Stimulated activated CD8-positive, alpha-beta memory T cell treated with anti-CD3 and anti-CD28 coated beads, Interleukin-7, amount 100 ng/mL, for 24 hours (primary cell): ENCODE data around the gene PPP2R5C.
"Not testable (repeated sequence)": the region's sequence is repeated elsewhere in the genome, so short reads cannot be mapped to it uniquely, and the experiment has no call there.

Source experiments
- DNase-seq: peaks from one replicate; pipeline ENCODE4 v3.0.0-alpha.2; 2020; ENCODE audit warnings: low read depth

PPP2R5C gene

DNA sequence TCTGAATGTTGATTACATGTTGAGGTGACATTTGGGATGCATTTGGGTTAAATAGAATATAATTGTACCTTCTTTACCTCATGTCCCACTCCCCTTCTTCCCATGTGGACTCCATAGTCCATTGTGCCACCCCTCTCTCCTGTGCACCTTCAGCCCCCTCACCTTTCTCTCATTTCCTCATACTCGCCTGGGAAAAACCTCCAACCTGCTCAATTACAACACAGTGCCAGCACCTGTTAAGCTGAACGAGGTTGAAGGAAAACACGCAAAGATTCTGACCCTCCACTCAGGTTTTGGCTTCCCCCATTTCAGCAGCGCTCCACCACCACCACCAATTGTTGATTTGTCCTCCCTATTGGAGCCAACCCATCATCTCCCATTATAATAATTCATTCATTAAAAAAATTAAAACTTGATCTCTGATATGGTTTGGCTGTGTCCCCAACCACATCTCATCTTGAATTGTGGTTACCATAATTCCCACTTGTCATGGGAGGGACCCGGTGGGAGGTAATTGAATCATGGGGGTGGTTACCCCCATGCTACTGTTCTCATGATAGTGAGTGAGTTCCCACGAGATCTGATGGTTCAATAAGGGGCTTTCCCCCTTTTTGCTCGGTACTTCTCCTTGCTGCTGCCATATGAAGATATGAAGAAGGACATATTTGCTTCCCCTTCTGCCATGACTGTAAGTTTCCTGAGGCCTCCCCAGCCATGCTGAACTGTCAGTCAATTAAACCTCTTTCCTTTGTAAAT, 33.7 kb upstream of the PPP2R5C start:
- no peak for DNase-seq

DNA sequence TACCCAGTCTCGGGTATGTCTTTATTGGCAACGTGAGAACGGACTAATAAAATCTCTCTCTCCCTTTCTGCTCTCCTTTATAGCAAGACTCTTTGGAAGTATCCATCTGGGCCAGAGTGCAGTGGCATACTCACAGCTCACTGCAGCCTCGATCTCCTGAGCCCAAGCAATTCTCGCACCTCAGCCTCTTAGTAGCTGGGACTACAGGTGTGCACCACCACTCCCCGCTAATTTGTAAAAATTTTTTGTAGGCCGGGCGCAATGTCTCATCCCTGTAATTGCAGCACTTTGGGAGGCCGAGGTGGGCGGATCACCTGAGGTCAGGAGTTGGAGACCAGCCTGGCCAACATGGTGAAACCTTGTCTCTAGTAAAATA, 33.2 kb upstream of the PPP2R5C start:
- no peak for DNase-seq

DNA sequence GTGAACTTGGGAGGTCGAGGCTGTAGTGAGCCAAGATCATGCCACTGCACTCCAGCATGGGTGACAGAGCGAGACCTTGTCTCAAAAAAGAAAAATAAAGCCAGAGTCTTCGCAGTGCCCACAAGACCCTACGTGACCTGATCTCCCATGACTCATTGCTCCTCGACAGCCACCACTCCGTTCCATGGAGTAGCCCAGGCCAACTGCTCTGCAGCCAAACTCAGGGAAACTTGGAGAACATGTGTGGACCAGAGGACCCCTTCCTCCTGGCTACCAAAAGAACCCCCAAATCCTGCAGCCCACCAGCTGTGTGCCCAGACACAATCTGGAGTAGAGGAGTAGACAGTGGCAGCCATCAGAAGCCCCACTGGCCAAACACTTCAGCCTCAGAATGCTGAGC, 32.1 kb upstream of the PPP2R5C start:
- no peak for DNase-seq

DNA sequence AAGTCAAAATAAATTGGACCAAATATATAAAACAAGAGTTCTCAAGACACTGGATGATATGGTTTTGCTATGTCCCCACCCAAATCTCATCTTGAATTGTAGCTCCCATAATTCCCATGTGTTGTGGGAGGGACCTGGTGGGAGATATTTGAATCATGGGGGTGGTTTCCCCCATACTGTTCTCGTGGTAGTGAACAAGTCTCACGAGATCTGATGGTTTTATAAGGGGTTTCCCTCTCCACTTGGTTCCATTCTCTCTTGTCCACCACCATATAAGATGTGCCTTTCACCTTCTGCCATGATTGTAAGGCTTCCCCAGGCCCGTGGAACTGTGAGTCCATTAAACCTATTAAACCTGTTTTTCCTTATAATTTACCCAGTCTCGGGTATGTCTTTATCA, 31.4 kb upstream of the PPP2R5C start:
- DNase-seq: not testable (repeated sequence)

DNA sequence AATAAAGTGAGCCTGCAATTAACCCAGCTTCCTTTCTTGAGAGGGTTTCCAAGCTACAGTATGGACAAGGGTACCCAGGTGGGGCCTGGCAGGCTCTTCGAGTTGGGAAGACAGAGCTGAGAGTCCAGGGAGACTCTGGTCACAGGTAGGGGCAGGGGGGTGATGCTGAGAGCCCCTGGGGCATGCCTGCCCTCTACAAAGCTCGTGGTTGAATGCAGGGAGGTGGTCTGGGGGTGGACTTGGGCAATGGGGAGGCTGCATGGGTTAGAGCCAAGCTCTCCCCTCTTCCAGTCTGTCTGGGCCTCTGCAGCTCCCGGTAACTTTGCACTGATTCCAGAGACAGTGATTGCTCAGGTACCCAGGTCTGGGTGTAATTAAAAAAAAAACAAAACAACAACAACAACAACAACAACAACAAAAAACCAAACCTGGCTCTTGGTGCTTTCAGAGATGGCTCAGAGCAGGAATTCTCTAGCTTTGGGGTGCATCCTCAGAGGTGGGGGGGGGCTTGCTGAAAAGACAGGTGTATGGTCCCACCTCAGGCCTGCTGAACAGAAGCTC, 30.8 kb upstream of the PPP2R5C start:
- no peak for DNase-seq

DNA sequence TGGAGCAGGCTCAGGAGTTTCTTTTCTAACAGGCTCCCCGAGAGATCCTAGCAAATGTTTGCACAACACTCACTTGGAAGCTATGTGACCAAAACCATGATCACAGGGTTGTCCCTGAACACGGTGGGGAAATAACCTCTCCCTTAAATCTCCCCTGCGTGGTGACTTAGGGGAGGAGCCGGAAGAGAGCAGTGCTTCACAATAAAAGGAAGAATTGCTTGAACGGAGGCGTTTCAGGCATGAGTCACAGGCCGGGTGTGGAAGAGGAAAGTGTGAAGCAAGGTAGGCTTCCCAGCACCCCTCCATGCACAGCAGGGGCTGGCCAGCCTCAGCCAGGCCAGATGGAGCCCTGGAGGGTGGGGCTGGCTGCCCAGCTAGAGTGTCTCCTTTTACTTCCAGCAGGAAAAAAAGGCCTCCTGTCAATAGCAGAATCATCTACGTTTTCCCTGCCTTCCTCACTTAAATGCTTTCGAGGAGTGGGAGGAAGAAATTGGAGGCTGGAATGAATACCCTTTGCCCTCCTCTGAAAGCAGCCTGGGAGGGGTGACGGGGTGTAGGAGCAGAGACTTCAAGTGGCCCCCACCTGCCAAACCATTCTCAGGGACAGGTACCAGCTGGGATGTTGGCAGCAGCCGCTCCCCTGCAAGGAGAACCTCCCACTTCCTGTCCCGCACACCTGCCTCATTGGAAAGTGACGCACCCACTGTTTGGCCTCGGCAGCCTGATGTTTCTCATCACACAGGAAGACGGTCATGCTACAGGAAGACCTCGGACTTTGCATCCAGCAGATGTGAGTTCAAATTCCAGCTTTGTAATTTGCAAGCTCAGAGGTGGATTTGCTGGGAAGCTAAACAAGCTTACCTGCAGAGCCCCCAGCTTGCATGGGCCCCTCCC, 30.1 kb upstream of the PPP2R5C start:
- DNase-seq: peak; percentile 52

DNA sequence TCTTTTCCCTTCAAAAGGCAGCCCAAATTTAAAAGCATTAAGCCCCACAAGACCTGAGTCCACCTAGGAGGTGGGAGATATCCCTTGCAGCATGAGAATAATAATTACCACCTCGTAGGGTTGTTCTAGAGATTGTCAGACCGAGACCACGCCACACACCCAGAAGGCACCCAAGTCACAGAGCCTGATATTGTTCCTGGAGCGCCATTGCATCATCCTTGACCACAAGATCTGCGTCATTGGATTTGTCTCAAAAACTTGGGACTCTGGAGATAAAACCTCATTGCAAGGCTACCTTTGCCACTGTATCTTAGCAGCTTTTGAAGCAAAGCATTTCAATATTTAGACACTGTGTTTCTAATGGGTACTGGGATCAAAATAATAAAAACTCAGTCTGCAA, 29.4 kb upstream of the PPP2R5C start:
- no peak for DNase-seq

DNA sequence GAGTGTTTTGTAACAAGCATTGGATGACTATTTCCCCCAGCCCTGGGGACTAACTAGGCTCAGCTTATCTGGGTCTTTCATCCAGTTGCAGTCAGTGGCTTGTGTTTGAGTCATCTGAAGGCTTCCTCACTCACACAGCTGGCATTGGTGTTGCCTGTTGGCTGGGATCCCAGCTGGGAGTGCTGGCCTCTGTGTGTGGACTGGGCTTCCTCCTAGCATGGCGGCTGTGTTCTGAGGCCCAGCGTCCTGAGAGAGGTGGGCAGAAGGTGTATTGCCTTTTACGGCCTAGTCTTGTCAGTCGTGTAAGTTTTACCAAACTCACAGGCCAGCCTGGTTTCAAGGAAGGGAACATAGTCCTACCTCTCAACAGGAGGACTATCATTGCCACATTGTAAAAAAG, 28.3 kb upstream of the PPP2R5C start:
- DNase-seq: no peak

DNA sequence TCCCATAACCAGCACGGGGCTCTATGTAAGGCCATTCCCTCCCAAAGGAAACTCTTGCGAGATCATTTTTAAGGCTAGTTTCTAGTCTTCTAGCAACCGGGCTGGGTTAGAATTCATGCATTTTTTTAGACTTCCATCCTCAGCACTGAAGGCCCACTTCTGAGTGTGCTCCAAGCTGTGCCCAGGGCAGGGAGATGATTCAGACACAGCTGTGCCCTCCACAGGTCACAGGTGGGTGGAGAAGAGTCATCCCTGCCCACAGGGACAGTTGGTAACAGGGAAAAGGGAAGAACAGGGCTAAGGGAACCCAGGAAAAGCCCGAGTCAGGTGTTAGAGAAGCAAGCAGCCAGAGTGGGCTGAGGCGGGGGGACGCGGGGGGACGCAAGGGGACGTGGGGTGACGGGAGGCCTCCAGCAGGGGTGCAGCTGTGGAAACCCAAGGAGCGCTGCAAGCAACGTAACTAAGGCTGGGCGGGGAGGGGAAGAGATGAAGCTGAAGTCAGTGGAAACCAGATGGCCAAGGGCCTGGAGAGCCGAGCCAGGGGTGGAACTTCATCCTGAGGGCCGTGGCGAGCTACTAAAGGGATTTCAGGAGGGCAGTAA, 27.2 kb upstream of the PPP2R5C start:
- DNase-seq: no peak

DNA sequence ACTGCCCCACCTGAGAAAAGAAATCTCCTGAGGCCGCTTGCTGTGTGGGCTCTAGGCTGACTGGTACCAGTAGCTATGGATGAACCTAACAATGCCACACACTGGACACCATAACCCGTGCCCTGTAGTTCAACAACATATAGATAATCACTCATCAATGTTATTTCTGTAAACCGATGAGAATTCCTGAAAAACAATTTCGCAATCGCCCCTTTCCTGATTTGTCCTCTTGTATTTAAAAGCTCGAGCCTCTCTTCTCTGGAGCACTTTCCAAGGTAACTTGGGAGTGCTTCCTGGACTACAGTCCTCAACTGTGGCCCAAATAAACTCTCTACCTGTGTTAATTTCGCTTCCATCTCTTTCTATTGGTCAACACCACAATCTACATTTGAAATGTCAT, 26.1 kb upstream of the PPP2R5C start:
- no peak for DNase-seq

DNA sequence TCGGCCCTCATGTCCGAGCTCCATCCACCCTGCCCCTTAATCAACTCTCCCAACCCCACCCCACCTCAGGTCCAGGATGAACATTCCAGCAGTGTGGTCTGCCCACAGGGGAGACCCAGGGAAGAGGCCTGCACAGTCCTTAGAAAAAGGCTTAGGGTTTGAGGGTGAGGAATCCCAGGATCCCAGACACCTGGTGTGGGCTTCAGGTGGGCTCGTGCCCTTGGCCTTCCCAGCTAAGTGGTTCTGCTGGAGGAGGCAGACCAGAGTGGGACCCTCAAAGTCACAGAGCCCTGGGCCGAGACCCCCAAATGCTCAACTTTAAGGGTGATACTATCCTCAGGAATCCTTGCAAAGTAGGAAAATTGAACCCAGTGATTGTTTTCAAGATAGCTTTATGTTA, 25.4 kb upstream of the PPP2R5C start:
- DNase-seq: no peak

DNA sequence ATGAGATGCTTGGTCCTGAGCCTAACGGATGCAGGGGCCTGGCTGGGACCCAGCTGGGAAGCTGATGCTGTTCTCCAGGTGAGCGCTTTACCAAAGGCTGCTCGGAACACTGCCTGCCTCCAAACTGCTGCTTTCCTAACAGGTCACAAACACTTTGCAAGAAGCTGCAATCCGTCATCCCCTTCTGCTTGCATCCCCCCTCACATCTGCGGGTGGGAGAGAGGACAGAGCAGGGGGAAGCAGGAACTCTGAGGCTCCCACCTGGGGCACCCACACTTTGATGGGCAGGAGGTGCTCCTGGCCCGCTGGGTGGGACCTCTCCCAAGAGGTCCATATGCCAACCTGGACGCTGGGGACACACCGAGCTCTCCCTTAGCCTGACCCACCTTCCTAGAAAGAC, 24.9 kb upstream of the PPP2R5C start:
- no peak for DNase-seq

DNA sequence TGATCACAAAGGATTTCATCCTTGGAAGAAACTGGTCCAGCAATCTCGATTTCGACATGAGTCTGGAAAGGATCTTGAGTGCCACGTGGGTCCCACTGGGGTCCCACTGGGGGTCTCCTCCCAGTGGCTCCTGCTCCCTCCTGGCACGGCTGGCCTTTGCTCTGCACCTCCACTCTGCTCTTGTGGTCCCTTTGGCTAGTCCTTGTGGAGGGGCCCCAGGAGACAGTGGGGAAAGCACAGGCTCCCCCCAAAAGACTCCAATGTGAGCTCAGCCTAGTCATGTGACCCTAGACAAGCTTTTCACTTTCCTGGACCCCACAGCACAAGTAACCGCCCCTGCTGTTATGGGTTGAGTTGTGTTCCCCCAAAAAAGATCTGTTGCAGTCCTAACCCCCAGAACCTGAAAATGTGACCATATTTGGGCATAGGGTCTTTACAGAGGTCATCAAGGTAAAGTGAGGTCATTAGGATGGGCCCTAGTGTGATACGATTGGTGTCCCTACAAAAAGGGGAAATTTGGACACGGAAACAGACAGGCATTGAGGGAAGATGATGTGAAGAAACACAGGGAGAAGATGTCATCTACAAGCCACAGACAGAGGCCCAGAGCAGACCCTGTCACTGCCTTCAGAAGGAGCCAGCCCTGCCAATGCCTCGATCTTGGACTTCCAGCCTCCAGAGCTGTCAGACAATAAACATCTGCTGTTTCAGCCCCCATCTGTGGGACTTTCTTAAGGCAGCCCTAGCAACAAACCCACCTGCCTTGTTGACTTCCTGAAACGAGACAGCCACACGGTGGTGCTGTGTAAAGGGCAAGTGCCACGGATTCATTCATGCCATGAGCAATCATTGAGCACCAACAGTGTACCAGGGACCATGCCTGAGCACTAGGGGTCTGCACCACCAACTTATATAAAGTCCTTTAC, 23.8 kb upstream of the PPP2R5C start:
- no peak for DNase-seq

DNA sequence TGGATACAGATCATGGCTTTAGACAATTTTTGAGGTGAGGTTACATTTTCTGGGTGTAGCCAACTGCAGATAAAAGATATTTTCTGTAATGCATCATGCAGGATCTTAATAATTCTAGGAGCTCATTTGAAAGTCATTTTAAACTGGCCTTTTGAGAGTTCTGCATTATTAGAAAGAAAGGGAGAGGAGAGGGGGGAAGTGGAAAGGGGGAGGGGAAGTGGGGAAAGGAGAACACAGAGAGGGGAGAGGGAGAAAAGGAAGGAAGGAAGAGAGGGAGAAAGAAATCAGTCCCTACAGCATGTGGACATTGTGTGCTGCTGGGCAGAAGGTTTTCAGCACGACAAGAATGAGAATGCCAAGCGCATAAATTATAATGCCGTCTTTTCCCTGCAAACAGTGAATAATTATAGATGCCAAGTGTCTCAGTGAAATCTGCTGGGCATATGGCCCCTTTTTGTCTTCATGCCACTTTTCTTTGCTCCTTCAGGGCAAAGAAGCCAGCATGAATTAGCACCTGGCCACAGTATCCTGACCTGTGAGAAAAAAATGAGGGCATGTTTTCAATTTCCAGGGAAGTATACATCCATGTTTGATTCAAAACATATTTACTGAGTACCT, 22.7 kb upstream of the PPP2R5C start:
- no peak for DNase-seq

DNA sequence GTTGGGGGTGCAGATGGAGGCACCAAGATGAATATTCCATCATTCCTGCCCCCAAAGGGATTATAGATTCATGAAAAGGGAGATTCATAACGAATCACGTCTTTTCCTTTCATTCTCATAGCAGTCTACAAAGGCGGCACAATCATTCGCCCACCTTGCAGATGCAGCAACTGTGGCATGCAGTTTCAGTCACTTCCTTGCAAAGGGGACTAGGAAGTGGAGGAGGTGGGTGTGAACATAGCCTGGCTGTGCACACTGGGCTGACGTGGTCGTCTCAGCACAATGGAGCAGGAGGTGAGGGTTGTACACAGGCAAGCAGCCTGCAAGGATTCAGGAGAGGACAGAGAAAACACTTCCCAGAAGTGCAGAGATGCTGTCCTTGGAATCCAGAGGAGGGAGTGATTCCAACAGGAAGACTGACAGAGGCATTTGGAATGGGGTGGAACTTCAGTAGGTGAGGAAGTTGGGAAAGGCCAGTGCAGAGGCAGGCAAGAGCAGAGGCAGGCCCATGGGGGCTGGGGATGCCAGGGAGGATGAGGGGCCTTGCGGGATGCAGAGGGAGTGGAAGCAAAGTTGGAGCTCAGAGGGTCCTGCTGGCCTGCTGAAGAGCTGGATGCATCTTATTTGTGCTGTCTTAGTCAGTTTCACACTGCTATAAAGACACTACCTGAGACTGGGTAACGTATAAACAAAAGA, 21.9 kb upstream of the PPP2R5C start:
- no peak for DNase-seq

DNA sequence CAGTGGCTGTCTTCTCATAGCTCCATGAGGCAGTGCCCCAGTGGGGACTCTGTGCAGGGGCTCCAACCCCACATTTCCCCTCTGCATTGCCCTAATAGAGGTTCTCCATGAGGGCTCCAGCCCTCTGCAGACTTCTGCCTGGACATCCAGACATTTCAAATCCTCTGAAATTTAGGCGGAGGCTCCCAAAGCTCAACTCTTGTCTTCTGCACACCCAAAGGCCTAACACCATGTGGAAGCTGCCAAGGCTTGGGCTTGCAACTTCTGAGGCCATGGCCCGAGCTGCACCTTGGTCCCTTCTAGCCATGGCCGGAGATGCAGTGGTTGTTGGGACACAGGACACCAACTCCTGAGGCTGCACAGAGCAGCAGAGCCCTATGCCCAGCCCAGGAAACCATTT, 20.5 kb upstream of the PPP2R5C start:
- DNase-seq: no peak

DNA sequence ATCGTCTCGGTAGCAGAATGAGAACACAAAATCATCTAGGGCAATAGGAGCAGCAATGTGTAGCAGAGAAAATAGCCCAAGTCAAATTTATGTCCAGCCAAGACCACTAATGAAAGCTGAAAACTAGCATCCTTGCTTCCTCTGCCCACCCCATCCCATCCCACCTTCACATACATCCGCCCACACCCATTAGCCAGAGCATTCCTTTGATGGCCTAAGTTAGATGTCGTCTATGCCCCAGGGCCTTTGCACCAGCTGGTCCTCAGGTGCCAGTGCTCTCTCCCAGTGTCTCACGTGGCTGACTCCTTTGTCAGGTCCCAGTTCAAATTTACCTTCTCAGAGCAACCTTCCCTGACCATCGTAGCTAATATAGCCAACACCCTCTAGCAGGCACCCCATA, 17.8 kb upstream of the PPP2R5C start:
- no peak for DNase-seq

DNA sequence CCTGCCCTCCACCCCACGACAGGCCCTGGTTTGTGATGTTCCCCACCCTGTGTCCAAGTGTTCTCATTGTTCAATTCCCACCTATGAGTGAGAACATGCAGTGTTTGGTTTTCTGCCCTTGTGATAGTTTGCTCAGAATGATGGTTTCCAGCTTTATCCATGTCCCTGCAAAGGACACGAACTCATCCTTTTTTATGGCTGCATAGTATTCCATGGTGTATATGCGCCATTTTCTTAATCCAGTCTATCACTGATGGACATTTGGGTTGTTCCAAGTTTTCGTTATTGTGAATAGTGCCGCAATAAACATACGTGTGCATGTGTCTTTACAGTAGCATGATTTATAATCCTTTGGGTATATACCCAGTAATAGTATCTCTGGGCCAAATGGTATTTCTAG, 17.1 kb upstream of the PPP2R5C start:
- DNase-seq: not testable (repeated sequence)

DNA sequence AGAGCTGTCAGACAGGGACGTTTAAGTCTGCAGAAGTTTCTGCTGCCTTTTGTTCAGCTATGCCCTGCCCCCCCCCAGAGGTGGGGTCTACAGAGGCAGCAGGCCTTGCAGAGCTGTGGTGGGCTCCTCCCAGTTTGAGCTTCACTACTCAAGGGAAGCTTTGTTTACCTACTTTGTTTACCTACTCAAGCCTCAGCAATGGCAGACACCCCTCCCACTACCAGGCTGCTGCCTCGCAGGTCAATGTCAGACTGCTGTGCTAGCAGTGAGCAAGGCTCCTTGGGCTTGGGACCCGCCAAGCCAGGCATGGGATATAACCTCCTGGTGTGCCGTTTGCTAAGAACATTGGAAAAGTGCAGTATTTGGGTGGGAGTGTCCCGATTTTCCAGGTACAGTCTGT, 11.8 kb upstream of the PPP2R5C start:
- DNase-seq: not testable (repeated sequence)

DNA sequence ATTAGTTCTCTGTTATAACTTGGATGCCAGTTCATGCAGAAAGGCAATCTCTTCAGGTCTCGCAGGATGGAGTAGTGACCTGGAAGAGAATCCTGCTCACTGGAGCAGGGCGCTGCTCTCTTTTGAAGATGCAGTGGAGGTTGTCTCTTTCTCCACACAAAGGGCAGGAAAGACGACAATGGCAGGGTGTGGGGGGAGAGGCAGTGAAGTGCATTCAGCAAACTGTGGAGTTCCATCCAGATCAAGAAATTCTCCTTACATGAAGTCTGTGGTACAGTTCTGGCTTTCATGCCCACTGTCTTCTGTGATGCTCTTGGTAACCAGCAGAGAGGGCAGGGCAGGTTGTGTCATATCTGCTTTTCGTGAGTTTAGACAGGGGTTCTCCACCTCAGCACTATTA, 6.6 kb upstream of the PPP2R5C start:
- no peak for DNase-seq
